ENCODE results near the gene ZNF555.

The ZNF555 gene

DNA sequence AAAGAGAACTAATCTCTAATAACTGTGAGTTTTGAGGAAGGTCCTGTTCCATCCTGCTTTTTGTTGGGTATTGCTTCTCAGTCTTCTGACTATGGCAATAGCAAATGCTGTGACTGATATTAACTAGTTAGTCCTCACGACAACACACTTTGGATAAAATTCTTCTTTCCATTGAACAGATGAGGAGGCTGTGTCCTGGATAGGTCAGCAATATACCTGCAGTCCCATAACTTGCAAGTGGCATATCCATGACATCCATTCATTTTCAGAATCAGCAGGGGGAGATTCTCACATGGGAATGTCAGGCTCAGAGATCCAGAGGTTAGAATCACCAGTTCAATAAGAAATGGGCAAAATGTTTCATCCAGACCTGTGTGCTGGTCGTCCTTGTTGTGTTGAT is 14.3 kb upstream of the ZNF555 start:
- no peak for DNase-seq

DNA sequence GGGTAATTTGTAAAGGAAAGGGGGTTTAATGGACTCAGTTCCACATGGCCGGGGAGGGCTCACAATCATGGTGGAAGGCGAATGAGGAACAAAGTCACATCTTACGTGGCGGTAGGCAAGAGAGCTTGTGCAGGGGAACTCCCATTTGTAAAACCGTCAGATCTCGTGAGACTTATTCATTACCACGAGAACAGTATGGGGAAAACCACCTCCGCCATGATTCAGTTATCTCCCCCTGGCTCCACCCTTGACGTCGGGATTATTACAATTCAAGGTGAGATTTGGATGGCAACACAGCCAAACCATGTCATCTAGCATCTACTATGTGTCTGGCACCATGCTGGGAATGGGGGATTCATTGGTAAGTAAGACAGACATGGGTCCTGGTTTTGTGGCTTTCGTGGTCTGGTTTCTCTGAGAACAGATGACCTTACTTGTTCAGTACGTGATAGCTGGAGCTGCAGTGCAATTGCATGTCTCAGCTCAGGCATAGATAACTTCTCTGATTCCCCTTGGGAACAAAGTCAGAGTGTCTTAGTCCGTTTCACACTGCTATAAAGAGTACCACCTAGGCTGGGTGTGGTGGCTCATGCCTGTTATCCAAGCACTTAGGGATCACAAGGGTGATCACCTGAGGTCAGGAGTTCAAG is 13.3 kb upstream of the ZNF555 start:
- DNase-seq, result no peak

DNA sequence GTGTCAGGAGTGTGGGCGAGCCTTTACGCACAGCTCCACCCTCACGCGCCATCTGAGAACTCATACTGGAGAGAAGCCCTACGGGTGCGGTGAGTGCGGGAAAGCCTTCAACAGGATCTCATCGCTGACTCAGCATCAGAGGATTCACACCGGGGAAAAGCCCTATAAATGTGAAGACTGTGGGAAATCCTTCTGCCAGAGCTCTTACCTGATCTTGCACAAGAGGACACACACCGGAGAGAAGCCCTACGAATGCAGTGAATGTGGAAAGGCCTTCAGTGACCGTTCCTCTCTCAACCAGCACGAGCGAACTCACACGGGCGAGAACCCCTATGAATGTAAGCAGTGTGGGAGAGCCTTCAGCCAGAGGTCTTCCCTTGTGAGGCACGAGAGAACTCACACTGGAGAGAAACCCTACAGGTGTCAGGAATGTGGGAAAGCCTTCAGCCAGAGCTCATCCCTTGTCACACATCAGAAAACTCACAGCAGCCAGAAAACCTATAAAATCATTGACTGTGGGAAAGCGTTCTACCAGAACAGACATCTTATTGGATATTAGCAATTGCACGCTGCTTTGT is 6.9 kb upstream of the ZNF555 start:
- no peak for DNase-seq

DNA sequence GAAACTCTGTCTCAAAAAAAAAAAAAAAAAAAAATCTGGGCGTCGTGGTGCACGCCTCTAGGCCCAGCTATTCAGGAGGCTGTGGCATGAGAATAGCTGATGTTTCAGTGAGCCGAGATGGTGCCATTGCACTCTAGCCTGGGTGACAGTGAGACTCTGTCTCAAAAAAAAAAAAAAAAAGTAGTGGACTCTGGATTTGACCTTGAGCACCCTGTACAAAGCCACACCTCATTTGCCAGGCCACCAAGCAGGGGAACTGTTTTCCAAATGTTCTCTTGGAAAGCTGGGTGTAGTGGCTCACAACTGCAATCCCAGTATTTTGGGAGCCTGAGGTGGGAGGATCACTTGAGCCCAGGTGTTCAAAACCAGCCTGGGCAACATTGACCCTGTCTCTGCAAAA is 3.8 kb upstream of the ZNF555 start:
- no peak for DNase-seq

DNA sequence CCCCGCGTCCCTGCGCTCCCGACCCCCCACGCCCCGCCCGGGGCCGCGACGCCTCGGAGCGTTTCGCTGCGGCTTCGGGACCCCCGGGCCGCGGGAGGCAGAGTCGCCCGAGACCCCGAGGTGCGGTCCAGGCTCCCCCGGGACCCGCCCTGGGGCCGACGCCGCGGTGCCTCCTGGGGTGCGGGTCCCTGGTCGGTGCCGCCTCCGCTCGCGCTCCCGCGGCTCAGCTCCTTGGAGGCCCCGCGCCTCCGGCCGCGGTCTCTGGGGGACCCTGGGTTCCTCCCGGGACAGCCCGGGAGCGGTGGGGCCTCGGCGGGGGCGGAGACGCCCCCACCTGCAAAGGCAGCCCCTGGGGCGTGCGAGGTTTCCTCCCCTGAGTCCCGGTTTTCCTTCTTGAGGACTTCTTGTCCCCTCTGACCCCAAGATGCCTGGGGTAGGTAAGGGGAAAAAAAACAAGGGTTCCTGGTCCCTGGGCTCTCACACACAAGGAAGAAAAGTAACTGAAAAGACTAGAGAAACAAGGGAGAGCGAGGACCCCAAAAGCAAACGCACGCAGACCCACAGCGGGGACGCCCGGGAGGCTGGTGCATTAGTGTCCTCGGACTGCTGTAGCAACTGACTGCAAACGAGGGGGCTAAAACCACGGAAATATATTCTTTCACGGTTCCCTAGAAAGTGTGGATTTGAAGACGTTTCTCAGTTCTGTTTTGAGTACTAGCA is 740 bp downstream of the ZNF555 start:
- DNase-seq, result no peak

DNA sequence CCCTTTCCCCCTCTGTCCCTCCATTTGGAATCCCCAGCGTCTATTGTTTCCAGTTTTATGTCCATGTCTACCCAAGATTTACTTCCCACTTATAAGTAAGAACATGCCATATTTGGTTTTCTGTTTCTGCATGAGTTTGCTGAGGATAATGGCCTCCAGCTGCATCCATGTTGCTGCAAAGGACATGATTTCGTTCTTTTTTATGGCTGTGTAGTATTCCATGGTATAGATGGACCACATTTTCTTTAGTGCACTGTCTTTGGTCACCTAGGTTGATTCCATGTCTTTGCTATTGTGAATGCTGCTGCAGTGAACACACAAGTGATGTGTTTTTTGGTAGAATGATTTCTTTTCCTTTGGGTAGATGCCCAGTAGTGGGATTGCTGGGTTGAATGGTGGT is 3.8 kb downstream of the ZNF555 start:
- DNase-seq, result no peak

DNA sequence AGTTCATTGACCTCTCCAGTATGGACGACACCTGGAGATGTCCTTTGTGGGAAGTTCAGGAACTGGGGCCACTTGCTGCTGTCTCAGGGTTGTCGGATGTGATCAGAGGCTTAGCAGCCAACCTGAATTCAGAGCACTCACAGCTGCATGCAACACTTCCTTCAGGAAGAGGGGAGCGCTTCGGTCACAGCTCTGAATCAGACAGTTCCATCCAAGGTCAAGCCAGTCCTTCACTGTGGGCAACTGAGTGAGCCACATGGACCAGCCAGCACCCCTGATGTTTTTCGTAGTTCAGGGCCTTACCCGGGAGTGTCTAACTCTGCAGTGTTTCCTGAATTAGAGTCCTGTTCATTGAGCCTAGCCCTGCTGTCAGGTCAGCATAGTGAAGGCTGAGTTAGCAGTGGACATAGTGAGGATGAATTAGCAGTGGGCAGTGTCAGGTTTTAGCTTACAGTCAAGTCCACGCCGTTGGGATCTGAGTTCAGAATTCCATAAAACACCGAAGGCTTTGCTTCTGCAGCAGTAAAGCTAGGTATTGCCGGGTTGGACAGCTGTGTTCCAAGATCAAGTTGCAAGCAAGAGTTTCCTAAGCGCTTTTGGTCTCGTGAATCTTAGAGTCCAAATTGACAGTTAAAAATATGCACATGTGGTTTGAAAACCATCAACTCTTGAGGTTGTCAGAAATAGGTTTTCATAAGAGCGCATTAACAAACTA is 5.1 kb downstream of the ZNF555 start:
- no peak for DNase-seq

DNA sequence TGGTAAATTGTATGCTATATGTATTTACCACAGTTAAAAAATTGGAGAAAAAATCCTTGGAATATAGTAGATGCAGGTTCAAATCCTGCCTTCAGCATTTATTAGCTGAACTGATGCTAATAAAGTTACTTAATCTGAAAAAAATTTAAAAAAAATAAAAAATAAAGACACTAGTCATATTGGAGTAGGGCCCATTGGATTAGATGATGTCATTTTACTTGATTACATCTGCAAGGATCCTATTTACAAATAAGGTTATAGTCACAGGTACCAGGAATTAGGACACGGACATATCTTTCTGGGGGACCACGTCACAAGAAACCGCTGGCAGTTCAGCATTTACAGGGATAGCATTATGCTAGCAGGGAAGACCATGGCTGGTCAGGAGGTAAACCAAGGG is 6.2 kb downstream of the ZNF555 start:
- DNase-seq, result no peak

DNA sequence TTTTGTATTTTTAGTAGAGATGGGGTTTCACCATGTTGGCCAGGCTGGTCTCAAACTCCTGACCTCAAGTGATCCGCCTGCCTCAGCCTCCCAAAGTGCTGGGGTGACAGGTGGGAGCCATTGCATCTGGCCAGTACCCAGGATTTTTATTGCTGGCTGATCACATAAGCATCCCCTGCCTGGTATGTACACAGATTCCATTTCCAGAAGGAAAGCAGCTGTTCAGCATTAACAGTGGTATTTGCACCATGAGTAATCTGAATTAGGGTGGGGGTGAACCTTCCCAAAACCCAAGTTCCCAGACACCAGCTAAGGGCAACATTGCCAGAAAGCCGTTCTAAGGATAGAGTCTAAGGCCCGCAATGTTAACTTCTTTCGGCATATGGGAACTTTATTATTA is 7.3 kb downstream of the ZNF555 start:
- DNase-seq, result no peak

DNA sequence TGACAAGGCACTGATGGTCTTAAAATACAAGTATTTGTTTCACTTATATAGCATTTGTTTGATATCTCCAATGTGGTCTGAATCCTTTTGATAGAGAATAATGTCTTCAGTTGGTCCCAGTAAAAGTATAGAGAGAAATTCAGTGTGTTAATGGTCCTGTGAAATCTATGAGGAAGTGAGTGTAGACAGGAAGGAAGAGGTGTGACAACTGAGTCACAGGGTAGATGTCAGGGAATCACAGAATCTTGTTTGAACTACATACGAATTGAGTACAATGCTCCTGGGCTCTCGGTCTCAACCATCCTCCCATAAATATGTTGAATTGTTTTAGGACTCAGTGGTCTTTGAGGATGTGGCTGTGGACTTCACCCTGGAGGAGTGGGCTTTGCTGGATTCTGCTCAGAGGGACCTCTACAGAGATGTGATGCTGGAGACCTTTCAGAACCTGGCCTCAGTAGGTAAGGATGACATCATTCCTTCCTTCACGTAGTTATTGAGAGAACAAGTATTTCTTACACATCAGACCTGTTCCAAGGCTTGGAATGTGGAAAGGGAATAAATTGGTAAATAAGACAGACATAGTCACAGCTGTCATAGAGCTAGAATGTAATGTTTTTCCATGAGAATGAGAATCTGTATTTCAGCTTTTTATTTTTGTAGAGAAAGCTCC is 9.1 kb downstream of the ZNF555 start:
- DNase-seq, result no peak

DNA sequence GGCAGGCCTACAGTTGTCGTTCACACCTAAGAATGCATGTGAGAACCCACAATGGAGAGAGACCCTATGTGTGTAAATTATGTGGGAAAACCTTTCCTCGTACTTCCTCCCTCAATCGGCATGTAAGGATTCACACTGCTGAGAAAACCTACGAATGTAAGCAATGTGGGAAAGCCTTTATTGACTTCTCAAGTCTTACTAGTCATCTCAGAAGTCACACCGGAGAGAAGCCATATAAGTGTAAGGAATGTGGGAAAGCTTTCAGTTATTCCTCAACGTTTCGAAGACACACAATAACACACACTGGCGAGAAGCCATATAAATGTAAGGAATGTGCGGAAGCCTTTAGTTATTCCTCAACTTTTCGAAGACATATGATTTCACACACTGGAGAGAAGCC is 11.3 kb downstream of the ZNF555 start:
- no peak for DNase-seq

DNA sequence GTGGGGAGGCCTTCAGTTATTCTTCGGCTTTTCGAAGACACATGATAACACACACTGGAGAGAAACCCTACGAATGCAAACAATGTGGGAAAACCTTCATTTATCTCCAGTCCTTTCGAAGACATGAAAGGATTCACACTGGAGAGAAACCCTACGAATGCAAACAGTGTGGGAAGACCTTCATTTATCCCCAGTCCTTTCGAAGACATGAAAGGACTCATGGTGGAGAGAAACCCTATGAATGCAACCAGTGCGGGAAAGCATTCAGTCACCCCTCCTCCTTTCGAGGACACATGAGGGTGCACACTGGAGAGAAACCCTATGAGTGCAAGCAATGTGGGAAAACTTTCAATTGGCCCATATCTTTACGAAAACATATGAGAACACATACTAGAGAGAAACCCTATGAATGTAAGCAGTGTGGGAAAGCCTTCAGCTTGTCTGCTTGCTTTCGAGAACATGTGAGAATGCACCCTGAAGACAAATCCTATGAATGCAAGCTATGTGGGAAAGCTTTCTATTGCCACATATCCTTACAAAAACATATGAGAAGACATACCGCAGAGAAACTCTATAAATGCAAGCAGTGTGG is 11.8 kb downstream of the ZNF555 start:
- no peak for DNase-seq

DNA sequence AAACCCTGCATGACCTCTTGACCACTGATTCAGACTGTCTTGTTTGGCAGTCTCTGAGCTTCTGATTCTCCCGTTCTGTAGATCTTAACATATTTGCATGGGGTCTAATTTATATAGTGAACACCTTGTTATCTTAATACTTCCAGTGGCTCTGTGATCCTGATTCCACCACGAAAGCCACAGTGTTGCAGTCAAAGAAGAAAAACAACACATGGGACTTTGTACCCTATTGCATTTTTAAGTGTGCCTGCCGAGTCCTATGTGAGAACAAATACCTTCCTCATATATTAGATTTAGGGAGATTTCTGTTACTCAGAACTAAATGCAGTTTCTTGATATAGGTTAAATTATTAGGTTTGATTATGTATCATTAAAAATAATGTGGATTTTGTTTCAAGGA is 13.6 kb downstream of the ZNF555 start:
- DNase-seq, result no peak

DNA sequence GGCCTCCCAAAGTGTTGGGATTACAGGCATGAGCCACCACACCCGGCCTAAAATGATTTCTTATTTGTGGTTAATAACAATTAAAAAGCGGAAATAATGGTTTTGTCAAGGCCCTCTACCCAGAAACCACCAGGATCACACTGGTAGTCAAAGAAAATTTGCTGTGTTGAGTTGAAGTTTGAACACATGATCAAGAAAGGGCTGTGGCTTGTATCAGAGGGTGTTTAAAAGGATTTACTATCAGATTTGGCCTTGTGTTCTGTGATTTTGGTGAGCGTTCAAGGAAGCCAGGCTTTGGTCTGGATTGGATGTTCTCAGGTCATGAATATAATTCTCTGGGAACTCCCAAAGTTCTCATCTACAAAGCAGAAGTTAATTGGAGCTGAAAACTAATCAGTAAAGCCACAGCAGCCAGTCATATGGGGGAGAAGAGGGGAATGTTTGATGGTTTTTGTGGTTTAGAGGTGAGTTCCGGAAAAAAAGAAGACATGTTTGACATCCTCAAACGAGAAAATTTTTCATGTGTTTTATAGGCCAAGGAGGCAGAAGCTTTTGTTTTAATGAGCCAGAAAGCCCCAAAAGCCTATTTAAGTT is 15.3 kb downstream of the ZNF555 start:
- no peak for DNase-seq

DNA sequence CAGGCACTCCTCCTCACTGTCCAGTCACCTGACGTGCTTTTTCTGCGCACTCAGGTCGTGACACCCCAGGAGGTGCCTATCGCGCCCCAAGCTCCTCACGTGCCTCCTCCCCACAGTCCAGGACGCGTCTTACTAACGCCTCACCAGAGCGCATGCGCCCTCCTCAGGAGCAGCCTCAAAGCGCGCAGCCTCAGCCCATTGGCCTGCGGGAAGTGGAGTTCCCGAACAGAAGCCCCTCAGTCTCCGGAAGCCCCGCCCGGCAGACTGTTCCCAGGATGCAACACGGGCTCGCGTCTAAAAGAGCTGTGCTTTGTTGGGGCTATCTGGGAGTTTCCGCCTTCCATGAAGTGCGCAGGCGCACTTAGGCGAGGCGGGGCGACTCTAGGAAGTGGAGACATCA is 17.6 kb downstream of the ZNF555 start:
- no peak for DNase-seq

DNA sequence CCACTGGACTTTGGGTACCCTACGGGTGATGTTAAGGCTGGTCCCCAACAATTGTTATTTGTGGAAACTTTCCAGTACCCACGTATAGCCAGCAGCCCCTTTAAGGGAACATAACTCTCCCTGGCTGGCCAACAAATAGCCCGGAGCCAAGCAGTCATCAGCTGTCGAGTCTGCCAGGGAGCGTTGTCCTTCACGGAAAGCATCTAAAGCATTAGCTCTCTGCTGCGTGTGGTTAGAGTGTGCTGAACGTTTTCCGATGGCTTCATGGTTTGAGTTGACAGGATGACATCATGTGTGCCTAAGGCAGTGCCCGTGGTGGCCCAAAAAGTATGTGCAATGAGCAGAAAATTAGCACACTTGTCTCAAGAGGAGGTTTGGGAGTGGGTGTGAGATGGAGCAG is 22.5 kb downstream of the ZNF555 start:
- DNase-seq, result no peak

DNA sequence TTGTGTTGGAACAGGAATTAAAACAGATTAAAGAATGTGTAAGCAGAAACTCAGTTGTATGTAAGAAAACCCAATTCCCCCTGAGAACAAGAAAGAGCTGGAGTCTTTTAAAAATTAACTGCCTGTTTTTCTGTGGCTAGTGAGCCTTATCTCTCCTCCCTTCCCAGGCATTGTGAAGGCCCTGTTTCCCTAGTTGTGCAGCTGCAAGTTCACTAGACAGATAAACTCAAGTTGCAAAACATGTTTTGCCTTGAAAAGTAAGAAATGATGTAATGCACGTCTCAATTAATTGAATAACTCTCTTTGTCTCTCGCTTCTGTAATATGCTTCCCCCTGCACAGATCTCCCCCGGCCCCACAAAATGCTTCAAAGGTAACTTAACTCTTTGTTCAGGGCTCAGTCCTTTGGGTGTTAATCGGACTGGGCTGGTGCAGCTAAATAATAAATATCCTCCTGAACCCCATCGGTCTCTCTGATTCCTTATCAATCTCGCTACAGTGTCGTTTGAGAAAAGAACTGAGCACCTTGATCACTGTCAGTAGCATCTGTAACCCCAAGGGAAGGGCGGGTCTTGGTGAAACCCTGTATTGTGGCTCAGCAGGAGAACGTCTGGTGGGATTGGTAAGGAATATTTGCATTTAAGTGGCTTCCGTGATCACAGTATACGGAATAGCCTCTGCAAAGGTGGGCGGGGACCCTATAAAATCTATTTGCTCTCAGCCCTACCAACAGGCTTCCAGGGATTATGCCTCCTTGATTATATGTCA is 24.2 kb downstream of the ZNF555 start:
- peak; percentile 26 for DNase-seq

DNA sequence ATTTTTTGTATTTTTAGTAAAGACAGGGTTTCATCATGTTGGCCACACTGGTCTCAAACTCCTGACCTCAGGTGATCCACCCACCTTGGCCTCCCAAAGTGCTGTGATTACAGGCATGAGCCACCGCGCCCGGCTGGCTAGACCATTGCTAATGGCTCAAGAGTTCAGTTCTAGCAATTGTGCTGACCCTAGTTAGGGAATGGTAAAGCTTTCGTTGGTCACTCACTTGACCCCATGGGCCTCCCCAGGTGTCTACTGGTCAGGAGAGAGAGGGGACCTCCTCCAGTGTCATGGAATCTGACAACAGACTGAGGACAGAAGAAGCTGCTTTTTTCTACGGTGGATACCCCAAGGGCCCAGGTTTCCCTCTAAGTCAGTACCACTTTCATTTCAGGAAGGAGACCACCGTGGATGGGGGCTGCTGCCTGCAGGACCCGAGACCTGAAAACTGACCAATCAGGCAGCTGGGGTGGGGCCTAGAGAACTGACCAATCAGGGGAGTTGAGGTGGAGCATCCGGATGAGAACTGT is 25.3 kb downstream of the ZNF555 start:
- DNase-seq, result no peak

DNA sequence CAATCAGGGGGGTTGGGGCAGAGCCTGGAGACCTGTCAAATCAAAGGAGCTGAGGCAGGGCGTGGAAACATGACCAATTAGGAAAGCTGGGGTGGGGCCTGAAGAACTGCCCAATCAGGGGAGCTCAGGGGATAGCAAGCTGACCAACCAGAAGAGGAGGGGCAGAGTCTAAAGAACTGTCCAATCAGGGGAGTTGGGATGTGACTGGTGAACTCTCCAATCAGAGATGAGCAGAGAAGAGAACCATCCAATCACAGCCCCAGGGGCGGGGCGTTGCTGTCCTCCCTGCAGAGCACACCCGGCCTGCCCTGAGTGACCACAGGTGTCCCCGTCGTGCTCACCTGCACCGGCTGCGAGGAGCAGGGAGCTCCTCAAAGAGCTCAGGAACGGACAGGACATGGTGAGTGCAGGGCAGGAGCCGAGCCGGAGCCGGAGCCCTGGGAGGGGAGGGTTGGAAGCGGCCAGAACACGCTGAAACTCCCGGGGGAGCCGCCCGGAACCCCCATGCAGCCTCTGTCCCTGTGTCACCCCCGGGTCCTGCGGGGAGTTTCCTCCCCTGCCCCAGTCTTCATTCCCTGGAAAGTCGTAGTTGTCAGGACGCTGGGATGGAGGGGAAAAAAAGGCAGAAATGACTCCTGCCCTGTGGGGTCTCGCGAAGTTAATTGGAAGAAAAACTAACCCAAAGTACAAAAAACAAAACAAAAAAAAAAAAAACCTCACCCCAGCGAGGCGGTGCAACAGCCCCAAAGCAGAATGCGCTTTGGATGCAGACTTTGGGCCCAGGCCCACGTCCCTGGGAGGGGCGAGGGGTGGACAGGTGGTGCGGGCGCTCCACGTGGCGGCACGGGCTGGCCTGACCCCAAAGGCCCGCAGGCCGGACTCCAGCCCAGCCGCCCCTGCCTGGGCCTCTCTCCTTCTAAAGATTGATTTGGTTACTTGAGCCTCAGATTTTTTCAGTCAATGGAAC is 26.0 kb downstream of the ZNF555 start, which contains the start of gene ZNF556:
ZNF556 (plus strand) TSS at position 311 of the 967 bp plus-strand sequence; CDS start at position 398, 87 bp downstream.
- DNase-seq, result peak; percentile 55

DNA sequence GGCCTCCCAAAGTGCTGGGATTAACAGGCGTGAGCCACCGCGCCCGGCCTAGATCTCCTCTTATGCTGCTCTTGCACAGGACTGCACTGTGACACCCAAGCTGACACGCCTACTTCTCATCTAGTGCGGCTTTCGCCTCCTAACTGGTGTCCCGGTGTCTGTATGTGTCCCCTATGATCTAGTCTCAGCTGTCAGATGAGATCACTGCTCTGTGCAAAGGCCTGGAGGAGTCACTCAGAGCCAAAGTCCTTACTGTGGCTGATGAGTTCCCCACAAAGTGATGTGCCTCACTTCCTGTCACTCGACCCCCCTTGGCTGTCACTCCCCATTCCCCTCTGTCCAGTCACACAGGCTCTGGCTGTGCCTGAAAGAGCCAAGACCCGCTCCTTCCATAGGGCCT is 28.3 kb downstream of the ZNF555 start:
- DNase-seq, result no peak

Measured in NCI-H526 treated with DMSO at 0.1 percent for 48 hours (cell line).